ENCODE data around the gene MGST3. TPM values are rescaled to one million over a fixed set of nuclear protein-coding genes. Genes with fewer than 3 reads are reported as not detected.

MGST3 gene
- total RNA-seq: 10 to 100 TPM; 33.5 to 34.0 TPM

GRCh38 chr1:165630629-165631341 lies at the start of gene MGST3:
TSS of gene MGST3 (plus strand) at chr1:165631234. CDS start at chr1:165649848, 18,614 bp downstream.

GRCh38 chr1:165697881-165698760 lies 67.1 kb downstream of the MGST3 start, which contains the start of gene ALDH9A1:
TSS of gene ALDH9A1 (minus strand) at chr1:165698562. CDS start at chr1:165698558, 4 bp downstream.

Other genes starting within 250 kb of the MGST3 start
- not detected for gene RXRG, start 186.1 kb upstream of the MGST3 start, total RNA-seq
- gene LRRC52, start 87.2 kb upstream of the MGST3 start, total RNA-seq: not detected
- gene ALDH9A1, start 67.3 kb downstream of the MGST3 start, total RNA-seq: 10 to 100 TPM; 45.0 to 45.8 TPM
- 10 to 100 TPM; 87.2 to 90.9 TPM for gene TMCO1, start 137.6 kb downstream of the MGST3 start, total RNA-seq
- gene UCK2, start 196.4 kb downstream of the MGST3 start, total RNA-seq: 10 to 100 TPM; 16.9 TPM